Caki2 (cell line): ENCODE data around the gene ZFAND2B. TPM values are rescaled to one million over a fixed set of nuclear protein-coding genes. Genes with fewer than 3 reads are reported as not detected.
"Not testable (repeated sequence)": the region's sequence is repeated elsewhere in the genome, so short reads cannot be mapped to it uniquely, and the experiment has no call there.

Experiments
- DNase-seq: peaks from one replicate; pipeline ENCODE4 v3.0.0-alpha.2; 2015; ENCODE audit warnings: low read depth
- in situ Hi-C: cut with HindIII; loops from 2 replicates; pipeline ENCODE4 v1.10.0; 2016; ENCODE audit warnings: low sequenced_read_pairs, low pct_unique_long_range_greater_than_20kb, mixed read lengths
- total RNA-seq: library from RNA; depleted of rRNA; stranded (reverse); fragments of >200 nt; shearing (Covaris generic); gene quantifications from 2 replicates; pipeline ENCODE4 v1.2.3, GENCODE V29; 2014; ENCODE audit warnings: low replicate concordance

The ZFAND2B gene
- total RNA-seq, 1 experiment from 2014 or later: 32.5 TPM

DNA sequence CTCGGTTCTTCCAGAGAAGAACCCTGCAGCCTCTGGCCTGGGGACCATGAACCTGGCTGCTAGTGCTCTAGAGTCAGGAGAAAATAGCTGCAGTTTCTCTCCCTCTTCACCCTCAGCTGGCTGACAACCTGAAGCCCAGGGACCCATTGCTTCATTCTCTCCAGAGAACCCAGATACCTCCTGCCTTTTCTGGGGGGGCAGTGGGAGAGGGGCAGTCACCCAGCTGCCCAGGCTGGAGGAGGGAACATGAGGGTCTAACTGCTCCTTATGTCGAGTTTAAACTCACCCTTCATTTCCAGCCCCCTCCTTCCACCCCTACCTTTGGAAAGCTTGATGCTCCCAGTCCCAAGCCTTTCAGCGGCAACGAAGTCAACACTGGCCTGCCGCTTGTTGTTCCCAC, 7.6 kb upstream of the ZFAND2B start:
- no peak for DNase-seq
- in situ Hi-C loops: no loop called here

DNA sequence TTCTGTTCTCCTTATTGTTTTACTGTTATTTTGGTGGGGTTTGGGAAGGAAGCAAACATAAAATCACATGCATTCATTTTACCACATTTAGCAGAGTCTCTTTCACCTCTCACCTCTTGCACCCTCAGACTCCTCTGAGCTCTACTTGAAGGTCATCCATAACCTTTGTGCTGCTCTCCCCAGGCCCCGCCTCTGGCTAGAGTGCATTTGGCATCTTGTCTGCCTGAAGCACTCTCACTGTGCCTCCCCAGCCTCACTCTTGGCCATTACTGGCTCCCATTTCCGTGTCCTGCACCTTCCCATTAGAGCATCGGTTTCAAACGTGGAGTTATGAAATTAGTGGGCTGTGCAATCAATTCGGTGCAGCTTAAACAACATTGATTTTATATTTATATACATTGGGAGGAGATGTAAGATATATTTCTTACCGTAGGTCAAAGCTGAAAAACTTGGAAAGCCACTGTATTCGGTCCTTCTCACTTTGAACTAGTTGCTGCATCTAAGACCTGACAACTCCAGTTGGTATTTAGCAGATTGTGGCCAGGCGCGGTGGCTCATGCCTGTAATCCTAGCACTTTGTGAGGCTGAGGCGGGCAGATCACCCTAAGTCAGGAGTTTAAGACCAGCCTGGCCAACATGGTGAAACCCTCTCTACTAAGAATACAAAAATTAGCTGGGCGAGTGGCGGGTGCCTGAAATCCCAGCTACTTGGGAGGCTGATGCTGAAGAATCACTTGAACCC, 6.9 kb upstream of the ZFAND2B start:
- DNase-seq: no peak
- in situ Hi-C loops: no loop called here

DNA sequence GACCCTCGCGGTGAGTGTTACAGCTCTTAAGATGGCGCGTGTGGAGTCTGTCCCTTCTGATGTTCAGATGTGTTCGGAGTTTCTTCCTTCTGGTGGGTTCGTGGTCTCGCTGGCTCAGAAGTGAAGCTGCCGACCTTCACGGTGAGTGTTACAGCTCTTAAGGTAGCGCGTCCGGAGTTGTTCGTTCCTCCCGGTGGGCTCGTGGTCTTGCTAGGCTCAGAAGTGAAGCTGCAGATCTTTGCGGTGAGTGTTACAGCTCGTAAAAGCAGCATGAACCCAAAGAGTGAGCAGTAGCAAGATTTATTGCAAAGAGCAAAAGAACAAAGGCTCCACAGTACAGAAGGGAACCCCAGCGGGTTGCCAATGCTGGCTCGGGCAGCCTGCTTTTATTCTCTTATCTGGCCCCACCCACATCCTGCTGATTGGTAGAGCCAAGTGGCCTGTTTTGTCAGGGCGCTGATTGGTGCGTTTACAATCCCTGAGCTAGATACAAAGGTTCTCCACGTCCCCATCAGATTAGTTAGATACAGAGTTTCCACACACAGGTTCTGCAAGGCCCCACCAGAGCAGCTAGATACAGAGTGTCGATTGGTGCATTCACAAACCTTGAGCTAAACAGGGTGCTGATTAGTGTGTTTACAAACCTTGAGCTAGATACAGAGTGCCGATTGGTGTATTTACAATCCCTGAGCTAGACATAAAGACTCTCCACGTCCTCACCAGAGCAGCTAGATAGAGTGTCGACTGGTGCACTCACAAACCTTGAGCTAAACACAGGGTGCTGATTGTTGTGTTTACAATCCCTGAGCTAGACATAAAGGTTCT, 5.9 kb upstream of the ZFAND2B start:
- in situ Hi-C loops, DNase-seq: not testable (repeated sequence)

DNA sequence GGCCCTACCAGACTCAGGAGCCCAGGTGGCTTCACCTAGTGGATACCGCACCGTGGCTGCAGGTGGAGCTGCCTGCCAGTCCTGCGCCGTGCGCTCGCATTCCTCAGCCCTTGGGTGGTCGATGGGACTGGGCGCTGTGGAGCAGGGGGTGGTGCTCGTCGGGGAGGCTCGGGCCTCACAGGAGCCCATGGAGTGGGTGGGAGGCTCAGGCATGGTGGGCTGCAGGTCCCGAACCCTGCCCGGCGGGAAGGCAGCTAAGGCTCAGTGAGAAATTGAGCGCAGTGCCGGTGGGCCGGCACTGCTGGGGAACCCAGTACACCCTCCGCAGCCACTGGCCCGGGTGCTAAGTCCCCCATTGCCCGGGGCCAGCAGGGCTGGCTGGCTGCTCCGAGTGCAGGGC, 5.3 kb upstream of the ZFAND2B start:
- DNase-seq, in situ Hi-C loops: not testable (repeated sequence)

DNA sequence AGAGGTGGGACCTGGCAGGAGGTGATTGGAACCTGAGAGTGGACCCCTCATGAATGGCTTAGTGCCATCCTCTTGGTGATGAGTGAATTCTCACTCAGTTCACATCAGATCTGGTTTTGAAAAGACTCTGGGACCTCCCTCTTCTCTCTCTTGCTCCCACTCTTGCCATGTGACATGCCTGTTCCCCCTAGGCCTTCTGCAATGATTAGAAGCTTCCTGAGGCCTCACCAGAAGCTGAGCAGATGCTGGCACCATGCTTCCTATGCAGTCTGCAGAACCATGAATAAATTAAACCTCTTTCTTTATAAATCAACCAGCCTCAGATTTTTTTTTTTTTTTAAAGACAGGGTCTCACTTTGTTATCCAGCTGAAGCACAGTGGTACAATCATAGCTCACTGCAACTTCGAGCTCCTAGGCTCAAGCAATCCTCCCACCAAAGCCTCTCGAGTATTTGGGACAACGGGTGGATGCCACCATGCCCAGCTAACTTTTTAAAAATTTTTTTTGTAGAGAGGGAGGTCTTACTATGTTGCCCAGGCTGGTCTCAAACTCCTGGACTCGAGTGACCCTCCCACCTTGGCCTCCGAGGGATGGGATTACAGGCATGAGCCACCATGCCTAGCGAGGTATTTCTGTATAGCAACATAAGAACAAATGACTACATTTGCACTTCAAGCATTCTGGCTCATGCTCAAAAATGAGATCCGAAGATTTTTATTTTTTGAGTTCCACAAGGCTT, 2.0 kb upstream of the ZFAND2B start:
- in situ Hi-C loops: no loop called here
- no peak for DNase-seq

DNA sequence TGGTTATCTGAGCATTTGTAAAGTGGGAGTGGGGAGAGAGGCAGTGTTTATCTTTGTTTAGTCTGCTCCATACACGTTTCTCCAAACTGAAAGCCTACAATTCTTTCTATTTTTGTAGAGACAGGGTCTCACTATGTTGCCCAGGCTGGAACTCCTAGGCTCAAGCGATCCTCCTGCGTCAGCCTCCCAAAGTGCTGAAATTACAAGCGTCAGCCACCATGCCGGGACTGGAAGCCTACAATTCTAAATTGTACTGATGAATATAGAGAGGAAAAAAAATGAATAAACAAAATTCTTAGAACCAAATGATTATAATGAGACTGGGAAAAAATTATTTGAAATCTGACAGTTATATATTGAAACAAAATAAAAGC, 1.4 kb upstream of the ZFAND2B start:
- in situ Hi-C loops: no loop called here

DNA sequence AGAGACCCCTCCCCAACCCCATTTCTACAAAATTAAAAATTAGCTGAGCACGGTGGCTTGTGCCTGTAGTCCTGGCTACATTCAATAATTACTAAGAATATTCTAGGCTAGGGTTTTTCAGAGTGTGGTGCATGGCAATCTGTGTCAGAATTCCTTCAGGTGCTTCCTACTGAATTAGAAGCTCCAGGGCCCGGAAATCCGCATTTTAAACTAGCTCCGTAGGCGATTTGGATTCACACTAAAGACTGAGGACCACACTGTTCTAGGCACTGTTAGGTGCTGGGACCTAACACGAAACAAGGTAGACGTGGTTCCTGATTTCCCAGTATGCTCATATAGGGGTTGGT, 628 bp upstream of the ZFAND2B start:
- in situ Hi-C loops: no loop called here
- DNase-seq: no peak

More for the DNA sequence above, 1.4 kb upstream of the ZFAND2B start:
- no peak for DNase-seq

DNA sequence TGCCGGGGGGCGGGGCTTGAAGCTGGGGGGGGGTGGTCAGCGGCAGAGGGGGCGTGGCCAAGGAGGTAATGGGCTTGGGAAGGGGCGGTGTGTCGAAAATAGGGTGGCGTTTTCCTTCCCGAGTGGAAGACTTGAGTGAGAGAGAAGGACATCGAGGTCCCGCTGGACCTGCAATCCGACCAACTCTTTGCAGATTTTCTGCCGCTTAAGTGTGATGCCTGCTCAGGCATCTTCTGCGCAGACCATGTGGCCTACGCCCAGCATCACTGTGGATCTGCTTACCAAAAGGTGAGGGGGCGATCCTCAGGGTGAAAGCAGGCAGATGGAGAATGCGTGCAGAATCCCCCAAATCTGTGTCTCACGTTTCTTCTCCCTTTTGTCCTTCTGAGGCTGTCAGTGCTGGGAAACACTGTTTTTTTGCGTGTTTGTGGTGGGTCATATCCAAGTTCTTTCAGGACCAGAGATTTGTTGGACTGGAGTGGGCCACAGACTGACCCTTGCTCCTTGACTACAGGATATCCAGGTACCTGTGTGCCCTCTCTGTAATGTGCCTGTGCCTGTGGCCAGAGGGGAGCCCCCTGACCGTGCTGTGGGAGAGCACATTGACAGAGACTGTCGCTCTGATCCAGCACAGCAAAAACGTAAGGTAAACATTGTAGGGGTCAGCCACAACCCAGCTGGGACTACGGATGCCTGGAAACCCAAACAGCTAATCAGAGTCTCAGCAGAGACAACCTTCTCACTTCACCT, 727 bp downstream of the ZFAND2B start:
- no peak for DNase-seq
- in situ Hi-C loops: no loop called here

DNA sequence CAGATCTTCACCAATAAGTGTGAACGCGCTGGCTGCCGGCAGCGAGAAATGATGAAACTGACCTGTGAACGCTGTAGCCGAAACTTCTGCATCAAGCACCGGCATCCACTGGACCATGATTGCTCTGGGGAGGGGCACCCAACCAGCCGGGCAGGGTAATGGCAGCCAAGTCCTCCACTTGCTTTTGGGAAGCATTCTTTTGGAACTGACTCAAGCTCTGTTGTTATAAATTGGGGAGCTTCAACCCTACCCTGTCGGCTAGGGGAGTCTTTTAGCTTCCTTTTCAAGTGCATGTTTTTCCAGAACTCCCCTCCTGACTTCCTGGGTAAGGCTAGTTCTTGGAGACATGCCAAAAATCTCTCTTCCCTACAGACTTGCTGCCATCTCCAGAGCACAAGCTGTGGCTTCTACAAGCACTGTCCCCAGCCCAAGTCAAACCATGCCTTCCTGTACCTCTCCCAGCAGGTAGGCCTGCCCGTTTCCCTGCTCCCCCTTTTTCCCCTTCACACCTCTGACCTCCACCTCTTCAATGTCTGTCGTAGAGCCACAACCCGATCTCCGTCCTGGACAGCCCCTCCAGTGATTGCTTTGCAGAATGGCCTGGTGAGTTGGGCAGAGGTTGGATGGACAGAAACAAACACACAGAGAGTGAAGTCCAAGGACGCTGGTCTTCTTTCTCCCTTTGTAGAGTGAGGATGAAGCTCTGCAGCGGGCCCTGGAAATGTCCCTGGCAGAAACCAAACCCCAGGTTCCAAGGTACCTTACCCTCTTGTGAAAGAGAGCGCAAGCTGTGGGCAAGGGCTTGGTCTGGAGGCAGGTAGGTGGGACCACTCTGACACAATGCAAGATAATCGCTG, 1.5 kb downstream of the ZFAND2B start:
- in situ Hi-C loops: no loop called here
- no peak for DNase-seq

DNA sequence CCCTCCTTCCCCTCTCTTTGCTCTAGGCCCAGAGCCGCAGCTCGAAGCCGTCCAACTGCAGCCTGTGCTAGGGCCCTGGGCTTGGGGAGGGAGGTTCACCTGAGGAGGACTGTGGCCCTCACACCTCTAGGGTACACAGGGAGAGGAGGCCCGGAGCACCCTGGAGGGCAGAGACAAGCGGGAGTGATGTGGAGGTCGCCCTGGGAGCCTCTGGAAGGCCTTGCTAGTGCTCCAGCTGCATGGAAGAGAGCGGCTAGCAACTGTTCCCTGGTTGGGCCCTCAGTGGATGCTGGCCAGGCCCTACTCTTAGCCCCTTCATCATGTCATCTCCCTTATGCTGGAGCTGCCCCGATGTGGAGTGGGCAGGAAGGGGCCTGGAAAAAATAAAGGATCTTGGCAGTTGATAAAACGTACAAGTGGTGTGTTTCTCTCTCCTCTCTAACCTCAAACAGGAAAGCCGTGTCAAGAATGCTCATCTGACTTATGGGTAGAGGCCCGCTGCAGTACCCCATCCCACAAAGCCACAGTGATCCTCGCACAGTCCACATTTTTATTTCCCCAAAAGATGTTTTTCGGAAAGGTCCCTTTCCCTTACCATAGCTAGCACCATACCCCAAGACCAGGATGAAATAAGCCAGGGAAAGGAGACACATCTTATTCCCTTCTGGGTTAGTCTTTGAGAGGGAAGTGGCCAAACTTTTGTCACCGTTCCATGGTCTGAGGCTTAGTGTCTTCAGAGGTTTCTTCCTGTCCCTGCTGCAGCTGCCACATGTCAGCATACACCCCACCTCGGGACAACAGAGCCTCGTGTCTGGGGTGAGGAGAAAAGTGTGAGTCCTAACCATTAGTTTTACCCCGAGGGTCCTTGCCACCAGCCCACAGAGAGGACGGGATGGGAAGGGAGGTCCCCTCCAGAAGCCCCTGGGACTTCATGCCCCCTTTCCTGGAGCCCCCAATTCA, 2.9 kb downstream of the ZFAND2B start:
- DNase-seq: no peak
- in situ Hi-C loops: no loop called here

DNA sequence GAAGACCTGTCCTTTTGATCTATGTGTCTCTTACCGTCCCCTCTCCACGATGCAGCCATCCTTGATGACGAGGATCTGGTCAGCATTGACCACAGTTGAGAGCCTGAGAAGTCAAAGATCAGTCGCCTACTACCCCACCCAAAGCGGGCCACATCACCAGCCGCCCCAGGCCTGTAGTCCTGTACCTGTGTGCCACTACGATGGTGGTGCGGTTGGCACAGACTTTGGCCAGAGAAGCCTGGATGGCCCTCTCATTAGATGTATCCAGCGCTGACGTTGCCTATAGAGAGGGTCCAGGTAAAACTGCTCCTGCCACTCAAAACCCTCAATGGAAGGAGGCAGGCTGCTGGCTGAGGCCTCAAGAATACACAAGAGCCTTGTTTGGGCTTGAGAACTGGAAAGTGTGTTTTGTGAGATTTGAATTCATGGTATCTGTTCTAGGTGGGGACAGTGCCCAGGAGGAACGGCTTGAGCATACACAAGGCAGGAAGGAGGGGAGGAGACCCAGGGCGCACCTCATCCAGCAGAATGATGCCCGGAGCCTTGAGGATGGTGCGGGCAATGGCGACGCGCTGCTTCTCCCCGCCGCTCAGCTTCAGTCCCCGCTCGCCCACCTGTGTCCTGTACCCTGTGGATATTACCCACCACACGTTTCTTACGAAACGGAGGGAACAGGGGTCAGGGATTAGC, 3.8 kb downstream of the ZFAND2B start:
- in situ Hi-C loops: no loop called here

DNA sequence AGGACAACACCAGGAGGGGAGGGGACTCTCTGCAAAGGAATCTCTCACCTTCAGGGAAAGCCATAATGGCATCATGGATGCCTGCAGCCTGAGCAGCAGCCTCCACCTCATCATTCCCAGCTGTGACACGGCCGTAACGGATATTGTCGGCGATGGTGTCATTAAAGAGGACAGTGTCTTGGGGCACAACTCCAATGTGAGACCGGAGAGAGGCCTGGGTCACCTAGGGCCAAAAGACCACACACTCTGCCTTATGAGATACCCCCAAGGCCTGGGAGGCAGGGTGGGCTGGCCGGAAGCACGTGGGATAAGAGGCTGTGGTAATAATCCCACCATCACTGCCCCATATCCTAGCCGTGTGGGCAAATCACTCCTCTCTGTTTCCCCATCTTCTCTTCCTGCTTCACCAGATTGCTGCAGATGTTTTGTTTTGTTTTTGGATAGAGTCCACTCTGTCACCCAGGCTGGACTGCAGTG, 4.3 kb downstream of the ZFAND2B start:
- no peak for DNase-seq
- in situ Hi-C loops: no loop called here

More for the DNA sequence above, 3.8 kb downstream of the ZFAND2B start:
- DNase-seq: no peak

DNA sequence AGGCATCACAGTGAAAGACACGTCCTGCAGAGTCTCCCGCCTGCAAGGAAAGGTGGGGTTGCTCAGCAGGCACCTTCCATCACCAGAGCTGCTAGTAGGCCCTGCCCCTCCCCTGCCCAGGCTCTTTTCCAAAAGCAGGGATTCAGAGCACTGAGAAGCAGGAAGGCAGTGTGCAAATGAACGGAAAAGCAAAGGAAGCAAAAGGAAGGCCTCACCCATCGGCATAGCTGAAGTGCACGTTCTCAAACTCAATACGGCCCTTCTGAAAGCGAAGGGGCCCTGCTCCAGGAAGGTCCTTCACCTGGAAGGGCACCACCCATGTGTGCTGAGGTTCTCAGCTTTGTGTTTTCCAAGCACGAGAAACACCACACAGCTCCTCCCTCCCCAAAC, 6.4 kb downstream of the ZFAND2B start:
- in situ Hi-C loops: no loop called here
- no peak for DNase-seq

DNA sequence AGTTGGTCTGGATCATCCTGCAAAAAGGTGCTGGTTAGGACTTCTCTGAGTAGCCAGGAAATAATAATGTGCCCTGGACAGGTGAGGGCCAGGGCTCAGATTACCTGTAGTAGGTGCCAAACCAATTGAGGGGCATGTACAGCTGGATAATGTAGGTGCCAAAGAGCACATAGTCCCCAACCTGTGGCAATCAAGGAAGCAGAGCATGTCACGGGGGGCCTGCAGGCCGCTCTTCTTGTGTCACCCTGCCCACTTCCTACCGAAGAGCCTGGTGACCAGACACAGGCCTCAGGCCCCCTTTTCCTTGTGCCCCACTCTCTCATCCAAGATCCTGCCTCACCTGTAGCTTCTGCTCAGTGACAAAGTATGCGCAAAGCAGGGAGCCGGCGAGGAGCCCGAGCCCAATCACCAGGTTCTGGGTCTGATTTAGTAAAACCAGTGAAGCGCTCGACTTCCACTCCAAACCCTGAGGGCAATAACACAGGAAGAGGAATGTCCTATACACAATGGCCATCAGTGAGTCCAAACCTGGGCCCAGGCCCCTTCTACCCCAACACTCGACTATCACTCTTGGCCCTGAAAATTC, 7.0 kb downstream of the ZFAND2B start:
- no peak for DNase-seq
- in situ Hi-C loops: no loop called here

DNA sequence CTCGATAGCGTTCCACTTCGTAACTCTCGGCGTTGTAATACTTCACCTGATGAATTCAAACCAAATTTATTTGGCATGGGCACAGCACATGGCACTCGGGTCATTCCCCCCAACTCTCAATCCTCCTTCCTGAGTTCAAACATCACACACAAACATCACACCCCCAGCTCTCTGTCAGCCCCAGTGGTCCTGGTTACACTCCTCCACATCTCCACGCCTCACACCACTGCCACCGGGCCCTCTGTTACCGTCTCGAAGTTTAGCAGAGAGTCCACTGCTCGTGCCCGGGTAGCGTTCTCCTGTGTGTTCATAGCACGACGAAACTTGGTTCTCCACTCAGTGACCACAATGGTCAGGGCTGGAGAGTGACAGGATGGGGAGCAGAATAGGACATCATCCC, 7.6 kb downstream of the ZFAND2B start:
- in situ Hi-C loops: no loop called here

DNA sequence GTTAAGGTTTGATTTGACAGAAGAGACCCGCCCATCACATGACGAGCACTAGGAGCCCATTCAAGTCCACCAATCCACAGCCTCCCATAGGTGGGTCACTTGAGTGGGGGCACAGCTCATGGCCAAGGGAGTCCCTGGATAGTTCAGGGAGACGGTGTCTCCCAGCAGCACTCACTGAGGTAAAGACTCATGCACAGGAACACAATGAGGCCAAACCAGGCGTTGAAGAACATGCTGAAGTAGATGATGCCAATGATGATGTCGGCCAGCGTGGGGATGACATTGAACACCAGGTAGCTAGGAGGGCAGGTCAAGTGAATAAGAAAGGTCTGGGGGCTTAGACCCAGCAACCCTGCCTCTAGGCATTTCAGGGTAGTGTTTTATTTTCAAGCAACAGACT, 8.2 kb downstream of the ZFAND2B start:
- DNase-seq: no peak
- in situ Hi-C loops: no loop called here

More for the DNA sequence above, 7.6 kb downstream of the ZFAND2B start:
- DNase-seq: no peak
